Naive thymus-derived CD8-positive, alpha-beta T cell (primary cell): ENCODE data around the gene LCN2. TPM values are rescaled to one million over a fixed set of nuclear protein-coding genes. Genes with fewer than 3 reads are reported as not detected.
"Not testable (repeated sequence)": the region's sequence is repeated elsewhere in the genome, so short reads cannot be mapped to it uniquely, and the experiment has no call there.

Source experiments
- ATAC-seq, 2 donors: fragments of 150-1000 bp; cut with Tn5 transposase in 1 of 2; sonication (Bioruptor Pico), chemical (Tn5 transposase) in 1 of 2; 1 replicate in 1 of 2; 2 replicates in 1 of 2; pipeline ENCODE4 v1.10.0; 2021; ENCODE audit warnings: mild to moderate bottlenecking in 2 of 2, moderate library complexity in 2 of 2
- POLR2A ChIA-PET: fragments of 350-600 bp; sonication (Branson Sonifier 250); formaldehyde crosslinking; loops from one replicate; lab custom pipeline; 2021; ENCODE audit warnings: antibody characterized with exemption; lab: Charles Lee
- DNase-seq, 10 donors: peaks; one replicate each; pipeline versions ENCODE4 v3.0.0 to v3.0.0-alpha.2; 2020 to 2022
- H3K27ac Mint-ChIP-seq, 10 donors: one replicate each; pipeline ENCODE4 v1.8.0; 2020 to 2022; ENCODE audit warnings: mild to moderate bottlenecking in 10 of 10, mixed read lengths in 10 of 10, moderate library complexity in 4 of 10, inconsistent platforms in 1 of 10
- H3K27me3 Mint-ChIP-seq, 5 donors: one replicate each; pipeline ENCODE4 v1.8.0; 2021 to 2022; ENCODE audit warnings: mixed read lengths in 5 of 5
- H3K36me3 Mint-ChIP-seq, 3 donors: one replicate each; pipeline ENCODE4 v1.8.0; 2020 to 2022; ENCODE audit warnings: mixed read lengths in 3 of 3, mild to moderate bottlenecking in 2 of 3, inconsistent platforms in 1 of 3
- H3K4me1 Mint-ChIP-seq, 4 donors: one replicate each; pipeline ENCODE4 v1.8.0; 2021 to 2022; ENCODE audit warnings: mixed read lengths in 4 of 4
- H3K4me3 Mint-ChIP-seq, 10 donors: one replicate each; pipeline ENCODE4 v1.8.0; 2020 to 2022; ENCODE audit warnings: mild to moderate bottlenecking in 10 of 10, mixed read lengths in 10 of 10, moderate library complexity in 6 of 10, inconsistent platforms in 1 of 10
- H3K9me3 Mint-ChIP-seq, 9 donors: one replicate each; pipeline ENCODE4 v1.8.0; 2020 to 2022; ENCODE audit warnings: mixed read lengths in 9 of 9, mild to moderate bottlenecking in 3 of 9, inconsistent platforms in 1 of 9, moderate library complexity in 1 of 9
- polyA plus RNA-seq, 3 donors: library from polyadenylated mRNA; unstranded; fragments of 300-500 nt; fragmentation: Illumina TruSeq; gene quantifications; one replicate each; pipeline ENCODE4 v1.2.3, GENCODE V29; 2021
- total RNA-seq, 8 experiments: library from RNA in 2 of 8; stranded (reverse) in 2 of 8; gene quantifications; one replicate each; pipeline ENCODE4 v1.2.3 and lab custom pipeline; 2021 to 2026

LCN2 gene
- total and polyA plus RNA-seq, 5 experiments from 2014 or later = not detected

DNA sequence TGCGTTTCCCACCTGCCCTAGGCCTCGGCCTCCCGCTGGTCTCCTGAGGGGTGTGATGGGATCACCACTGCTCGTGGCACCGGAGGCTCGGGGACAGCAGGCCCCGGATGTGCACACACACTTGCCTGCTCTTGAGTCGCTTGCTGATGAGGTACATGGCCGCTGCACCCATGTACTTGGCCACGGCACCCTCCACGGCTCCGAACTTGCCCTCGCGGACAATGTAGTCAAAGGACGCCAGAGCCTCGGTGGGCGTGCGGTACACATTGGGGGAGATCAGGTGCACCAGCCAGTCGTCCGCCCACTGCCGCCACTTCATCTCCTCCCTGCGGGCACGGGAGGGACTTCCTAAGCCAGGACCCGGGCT, 26.5 kb upstream of the LCN2 start:
- Mint-ChIP-seq H3K27ac (no peak overlapping the region), H3K4me1 (peaks cover 9 to 30% (median 26%) of the 10 kb centered on the region in 4 donors), H3K9me3 (no peaks in the 10 kb centered on the region), H3K4me3 (no peak overlapping the region), H3K27me3 (no peaks in the 10 kb centered on the region), H3K36me3 (peaks cover 0 to 34% (median 2%) of the 10 kb centered on the region in 3 donors)
- ATAC-seq (no peak), DNase-seq (peak in 1 of 10 donors; percentile 53)
- POLR2A ChIA-PET = no interaction called here

DNA sequence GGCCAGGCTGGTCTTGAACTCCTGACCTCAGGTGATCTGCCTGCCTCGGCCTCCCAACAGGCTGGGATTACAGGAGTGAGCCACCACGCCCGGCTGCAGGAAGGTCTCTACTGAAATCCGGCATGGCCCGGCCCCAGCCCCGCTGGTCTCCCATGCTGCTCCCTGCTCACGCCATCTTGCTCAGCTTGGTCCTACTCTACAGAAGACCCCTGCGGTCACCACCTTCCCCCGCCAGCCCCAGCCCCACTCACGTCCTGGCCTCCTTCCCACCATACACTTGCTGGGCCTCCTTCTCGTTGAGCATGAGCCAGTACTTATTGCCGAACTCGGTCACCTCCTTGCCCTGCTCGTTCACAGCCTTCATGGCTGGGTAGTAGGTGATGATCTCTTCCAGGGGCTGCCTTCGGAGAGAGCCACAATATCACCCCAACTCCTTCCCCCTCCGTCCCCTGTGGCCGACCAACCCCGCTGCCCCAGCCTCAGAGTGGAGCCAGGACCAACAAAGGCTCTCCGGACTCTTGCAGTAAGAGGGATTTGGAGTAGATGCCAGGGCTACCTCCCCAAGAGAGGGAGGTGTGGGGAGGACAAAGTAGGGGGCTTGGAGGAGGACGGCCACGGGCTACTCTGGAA, 25.7 kb upstream of the LCN2 start:
- Mint-ChIP-seq H3K27ac (peak overlapping the region in 1 of 10 donors; percentile 18), H3K9me3 (no peaks in the 10 kb centered on the region), H3K4me1 (peaks cover 12 to 31% (median 23%) of the 10 kb centered on the region in 4 donors), H3K36me3 (peaks cover 0 to 34% (median 2%) of the 10 kb centered on the region in 3 donors), H3K4me3 (no peak overlapping the region), H3K27me3 (no peaks in the 10 kb centered on the region)
- ATAC-seq = no peak
- peak in 1 of 10 donors; percentile 30 for DNase-seq
- POLR2A ChIA-PET = no interaction called here

DNA sequence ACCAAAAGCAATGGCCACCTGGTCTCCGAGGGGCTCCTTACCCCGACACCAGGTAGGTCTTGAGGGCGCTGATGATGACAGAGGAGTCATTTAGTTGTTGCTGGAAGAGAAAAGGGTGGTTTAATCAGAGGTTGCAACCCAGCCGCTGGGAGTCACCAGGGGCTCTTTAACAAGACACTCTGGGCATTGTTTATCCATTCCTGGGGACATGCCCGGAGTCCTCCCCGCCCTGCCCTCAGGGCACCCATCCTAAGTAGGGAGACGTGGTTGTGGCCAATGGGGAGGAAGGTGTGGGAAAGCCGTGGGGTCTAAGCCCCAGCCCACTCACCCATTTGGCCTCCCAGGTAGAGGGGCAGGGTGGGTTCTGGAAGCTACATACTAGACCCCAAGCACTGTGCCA, 24.8 kb upstream of the LCN2 start:
- peak overlapping the region in 5 of 10 donors; percentile 38 to 91 (median 48) for H3K4me3 Mint-ChIP-seq
- no peaks in the 10 kb centered on the region for H3K9me3 Mint-ChIP-seq
- peak overlapping the region in 5 of 10 donors; percentile 41 to 85 (median 60) for H3K27ac Mint-ChIP-seq
- no peak for ATAC-seq
- POLR2A ChIA-PET = no interaction called here
- H3K27me3 Mint-ChIP-seq = no peaks in the 10 kb centered on the region
- DNase-seq = no peak
- H3K4me1 Mint-ChIP-seq = peaks cover 19 to 37% (median 29%) of the 10 kb centered on the region in 4 donors
- H3K36me3 Mint-ChIP-seq = peaks cover 0 to 34% (median 2%) of the 10 kb centered on the region in 3 donors

DNA sequence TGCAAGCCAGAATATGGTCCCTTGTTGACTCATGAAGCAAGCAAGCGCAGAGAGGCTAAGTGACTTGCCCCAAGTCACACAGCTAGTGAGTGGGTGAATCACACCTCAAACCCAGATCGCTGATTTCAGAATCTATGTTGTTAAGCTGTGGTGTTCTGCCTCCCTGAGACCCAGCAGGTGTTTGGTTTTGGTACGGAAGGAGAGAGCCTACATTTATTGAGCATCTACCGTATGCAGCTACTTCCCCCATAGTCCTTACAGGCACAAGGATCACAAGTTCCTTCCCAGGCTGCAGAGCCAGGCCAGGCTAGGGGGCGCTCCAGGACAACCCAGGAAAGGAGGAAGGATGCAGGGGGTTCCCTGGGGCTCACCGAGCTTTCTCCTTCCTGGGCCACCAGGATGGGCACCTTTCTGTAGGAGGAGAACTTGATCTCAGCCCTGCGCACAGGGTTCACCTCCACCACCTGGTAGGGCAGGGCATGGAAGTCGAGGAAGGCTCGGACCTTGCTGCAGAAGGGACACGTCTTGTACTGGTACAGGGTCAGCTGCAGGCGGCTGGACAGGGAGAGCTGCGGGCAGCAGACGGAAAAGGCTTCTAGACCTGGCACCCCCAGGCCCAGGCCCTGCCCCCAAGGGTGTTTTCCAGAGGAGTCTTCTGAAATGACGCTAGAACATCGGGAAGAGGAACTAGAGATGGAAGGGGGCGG, 24.2 kb upstream of the LCN2 start:
- Mint-ChIP-seq H3K9me3 (no peaks in the 10 kb centered on the region), H3K36me3 (peaks cover 0 to 34% (median 2%) of the 10 kb centered on the region in 3 donors), H3K27me3 (no peaks in the 10 kb centered on the region), H3K4me1 (peaks cover 20 to 43% (median 33%) of the 10 kb centered on the region in 4 donors), H3K27ac (peak overlapping the region; percentile 29 to 85 (median 54)), H3K4me3 (peak overlapping the region; percentile 42 to 99 (median 64))
- POLR2A ChIA-PET = interaction anchor here (1.5 kb wide), 1 partner anchor 35 kb away, joined by 5 read pairs; no protein-coding TSS in a partner anchor
- DNase-seq (peak in 2 of 10 donors; percentile 18 to 34), ATAC-seq (no peak)

DNA sequence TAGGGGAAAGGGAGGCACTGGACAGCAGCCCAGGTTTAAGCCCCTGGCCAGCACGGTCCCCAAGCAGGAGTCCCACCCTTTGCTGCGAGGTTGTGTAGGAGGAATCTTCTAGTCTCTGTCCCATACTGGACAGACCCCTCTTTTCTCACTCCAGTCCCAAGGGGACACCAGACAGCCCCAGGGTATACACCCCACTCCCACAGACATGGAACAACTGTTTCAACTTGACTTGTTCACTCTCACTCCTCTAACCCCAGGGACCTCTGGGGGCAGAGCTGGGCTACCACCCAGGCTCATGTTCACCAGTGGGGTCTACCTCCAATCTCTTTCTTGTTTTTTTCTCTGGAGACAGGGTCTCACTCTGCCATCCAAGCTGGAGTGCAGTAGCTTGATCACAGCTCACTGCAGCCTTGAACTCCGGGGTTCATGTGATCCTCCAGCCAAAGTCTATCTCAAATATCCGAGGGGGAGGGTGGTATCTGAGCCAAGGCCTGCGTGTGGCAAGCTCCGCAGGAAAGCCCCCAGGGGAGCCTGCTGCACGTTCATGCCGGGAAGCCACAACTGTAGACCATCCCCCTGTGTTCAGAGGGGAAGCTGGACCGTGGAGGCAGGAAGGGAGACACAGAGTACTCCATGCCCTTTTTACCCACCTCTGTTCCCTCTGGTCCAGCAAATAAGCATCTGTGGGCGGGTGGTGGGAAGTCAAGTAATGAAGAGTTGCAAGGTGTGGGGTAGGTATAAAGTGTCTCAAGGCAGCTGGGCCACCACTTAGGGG, 23.5 kb upstream of the LCN2 start:
- H3K27ac Mint-ChIP-seq = peak overlapping the region; percentile 47 to 82 (median 74)
- no peaks in the 10 kb centered on the region for H3K9me3 Mint-ChIP-seq
- peaks cover 0 to 34% (median 2%) of the 10 kb centered on the region in 3 donors for H3K36me3 Mint-ChIP-seq
- no peak for ATAC-seq
- POLR2A ChIA-PET = interaction anchor here (1.5 kb wide), 1 partner anchor 34 kb away, joined by 5 read pairs; no protein-coding TSS in a partner anchor
- H3K4me1 Mint-ChIP-seq = peaks cover 20 to 46% (median 34%) of the 10 kb centered on the region in 4 donors
- no peak for DNase-seq
- no peaks in the 10 kb centered on the region for H3K27me3 Mint-ChIP-seq
- H3K4me3 Mint-ChIP-seq = peak overlapping the region; percentile 77 to 99 (median 84)

DNA sequence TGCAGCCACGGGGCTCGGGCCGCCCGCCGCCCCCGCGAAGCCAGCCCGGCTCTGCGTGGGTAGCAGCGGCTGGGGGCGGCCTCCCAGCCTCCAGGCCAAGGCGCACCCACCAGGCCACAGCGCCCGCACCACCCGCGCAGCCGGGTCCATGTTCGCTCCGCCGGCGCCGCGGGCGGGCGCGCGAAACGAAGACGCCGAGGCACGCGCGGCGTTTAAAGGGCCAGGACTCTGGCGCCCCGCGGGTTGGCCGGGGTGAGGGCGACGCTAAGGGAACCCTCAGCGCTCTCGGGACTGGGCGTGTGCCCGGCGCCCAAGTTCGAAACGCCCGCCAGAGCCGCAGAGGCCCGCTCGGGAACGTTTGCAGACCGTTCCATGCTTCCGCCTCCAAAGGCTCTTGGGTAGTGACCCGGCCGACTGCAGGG, 21.7 kb upstream of the LCN2 start, which contains the start of gene PTGES2:
Gene PTGES2, minus strand, starts transcription at position 162 of the 422 bp plus-strand sequence. Its CDS starts 12 bp downstream, at position 150.
- peak within 1 kb of the TSS; percentile 92 to 99 (median 98) for H3K4me3 Mint-ChIP-seq
- DNase-seq (peak; percentile 72 to 89 (median 82)), ATAC-seq (peak; percentile 72 to 75)
- POLR2A ChIA-PET = interaction anchor here (1.1 to 2.4 kb wide), 4 partner anchors 32 to 212 kb away, joined by 3 to 14 read pairs (median 4); partner anchors contain the start of genes BBLN and SWI5
- peaks cover 20 to 46% (median 34%) of the 10 kb centered on the region in 4 donors for H3K4me1 Mint-ChIP-seq
- H3K36me3 Mint-ChIP-seq = peaks cover 0 to 21% (median 2%) of the 10 kb centered on the region in 3 donors
- no peaks in the 10 kb centered on the region for H3K27me3 Mint-ChIP-seq
- H3K27ac Mint-ChIP-seq = peak within 1 kb of the TSS; percentile 98 to 100 (median 99)
- no peaks in the 10 kb centered on the region for H3K9me3 Mint-ChIP-seq

DNA sequence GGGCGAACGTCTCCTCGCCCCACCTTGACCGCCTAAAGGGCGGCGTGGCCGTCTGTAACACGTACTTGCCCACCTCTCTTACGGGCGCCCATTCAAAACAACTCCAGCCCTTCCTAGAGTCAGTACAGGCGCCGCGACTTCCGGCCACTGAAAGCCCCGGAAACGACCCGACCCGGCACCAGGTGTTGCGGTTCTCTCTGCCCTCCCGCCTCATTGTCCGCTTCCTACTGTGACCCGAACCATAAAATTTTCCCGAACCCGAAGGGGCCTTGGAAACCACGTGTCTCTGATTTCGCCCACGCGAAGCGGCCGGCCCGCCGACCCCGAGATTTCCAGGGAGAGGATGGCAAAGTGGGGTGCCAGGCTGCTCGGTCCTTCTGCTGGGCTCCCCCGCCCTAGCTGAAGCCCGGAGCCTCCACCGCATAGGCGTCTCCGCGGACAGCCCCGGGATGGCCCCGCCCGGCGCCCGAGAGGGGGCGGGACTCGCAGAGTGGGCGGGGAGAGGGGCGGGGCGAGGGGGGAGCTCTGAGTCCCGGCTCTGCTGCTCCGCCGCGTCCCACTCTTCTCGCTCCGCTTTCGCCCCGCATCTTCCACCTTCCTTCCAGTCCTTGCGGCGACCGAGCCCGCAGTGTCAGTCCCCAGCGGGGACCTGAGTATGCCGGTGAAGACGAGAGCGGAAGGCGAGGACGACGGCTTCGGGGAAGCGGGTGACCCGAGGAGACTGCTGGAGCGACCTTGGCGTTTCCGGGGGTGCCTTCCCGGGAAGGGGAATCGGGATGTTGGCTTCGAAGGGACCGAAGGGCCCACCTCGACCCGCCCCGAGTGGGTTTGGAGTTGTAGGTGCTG, 21.0 kb upstream of the LCN2 start:
- DNase-seq = peak; percentile 75 to 98 (median 88)
- Mint-ChIP-seq H3K27me3 (peaks cover 0 to 3% (median 0%) of the 10 kb centered on the region in 5 donors), H3K9me3 (no peaks in the 10 kb centered on the region), H3K4me3 (peak overlapping the region; percentile 92 to 99 (median 98)), H3K4me1 (peaks cover 20 to 46% (median 34%) of the 10 kb centered on the region in 4 donors), H3K36me3 (peaks cover 0 to 15% (median 2%) of the 10 kb centered on the region in 3 donors), H3K27ac (peak overlapping the region; percentile 98 to 100 (median 99))
- POLR2A ChIA-PET = interaction anchor here (0.5 to 2.4 kb wide), 13 partner anchors 11 to 404 kb away, joined by 3 to 14 read pairs (median 4); partner anchors contain the start of genes BBLN, NAIF1, SLC25A25 and SWI5
- peak; percentile 76 to 85 for ATAC-seq

DNA sequence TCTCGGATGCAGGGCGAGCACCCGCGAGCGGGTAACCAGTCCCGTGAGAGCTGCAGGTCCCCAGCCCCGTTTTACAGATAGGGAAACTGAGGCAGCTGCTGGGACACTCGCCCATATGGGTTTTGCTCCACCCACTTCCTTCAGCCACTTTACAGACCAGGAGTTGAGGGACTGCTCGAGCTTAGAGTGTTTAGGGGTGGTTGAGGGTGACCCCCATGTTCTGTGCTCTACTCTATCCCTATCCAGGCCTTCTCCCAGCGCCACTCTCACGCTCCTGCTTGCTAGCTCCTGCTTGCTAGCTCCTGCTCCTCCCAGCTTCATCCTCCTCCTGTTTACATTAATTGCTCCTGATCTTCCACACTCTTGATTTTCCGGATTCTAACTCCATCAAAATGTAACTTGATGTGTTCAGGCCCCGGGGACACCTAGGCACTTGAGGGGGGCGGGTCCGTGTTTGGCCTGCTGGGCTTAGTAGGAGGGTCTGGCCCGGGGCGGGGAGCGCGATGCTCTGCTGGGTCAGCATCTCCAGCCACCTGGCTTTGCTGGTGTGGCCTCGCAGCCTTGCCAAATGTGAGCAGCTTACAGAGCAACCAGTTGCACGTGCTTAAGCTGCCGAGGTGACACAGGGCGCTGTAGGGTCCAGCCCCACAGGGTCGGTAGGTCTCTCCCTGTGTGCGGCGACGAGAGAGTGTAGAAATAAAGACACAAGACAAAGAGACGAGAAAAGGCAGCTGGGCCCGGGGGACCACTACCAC, 20.2 kb upstream of the LCN2 start:
- Mint-ChIP-seq H3K27ac (peak overlapping the region; percentile 81 to 100 (median 98)), H3K9me3 (no peaks in the 10 kb centered on the region), H3K4me3 (peak overlapping the region; percentile 92 to 99 (median 98)), H3K27me3 (peaks cover 0 to 6% (median 0%) of the 10 kb centered on the region in 5 donors), H3K4me1 (peaks cover 20 to 46% (median 34%) of the 10 kb centered on the region in 4 donors), H3K36me3 (peaks cover 0 to 7% (median 2%) of the 10 kb centered on the region in 3 donors)
- POLR2A ChIA-PET = interaction anchor here (0.5 to 2.4 kb wide), 14 partner anchors 11 to 403 kb away, joined by 3 to 14 read pairs (median 4); partner anchors contain the start of genes BBLN, NAIF1, SLC25A25 and SWI5
- no peak for ATAC-seq
- no peak for DNase-seq

DNA sequence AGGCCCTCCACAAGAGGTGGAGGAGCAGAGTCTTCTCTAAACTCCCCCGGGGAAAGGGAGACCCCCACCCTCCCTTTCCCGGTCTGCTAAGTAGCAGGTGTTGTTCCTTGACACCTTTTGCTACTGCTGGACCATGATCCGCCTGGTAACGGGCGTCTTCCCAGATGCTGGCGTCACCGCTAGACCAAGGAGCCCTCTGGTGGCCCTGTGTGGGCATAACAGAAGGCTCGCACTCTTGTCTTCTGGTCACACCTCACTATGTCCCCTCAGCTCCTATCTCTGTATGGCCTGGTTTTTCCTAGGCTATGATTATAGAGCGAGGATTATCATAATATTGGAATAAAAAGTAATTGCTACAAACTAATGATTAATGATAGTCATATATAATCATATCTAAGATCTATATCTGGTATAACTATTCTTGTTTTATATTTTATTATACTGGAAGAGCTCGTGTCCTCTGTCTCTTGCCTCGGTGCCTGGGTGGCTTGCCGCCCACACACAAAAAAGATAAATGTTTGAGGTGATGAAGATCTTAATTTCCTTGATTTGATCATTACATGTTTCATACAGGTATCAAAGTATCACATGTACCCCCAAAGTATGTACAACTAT, 19.2 kb upstream of the LCN2 start:
- H3K27me3 Mint-ChIP-seq, H3K9me3 Mint-ChIP-seq, POLR2A ChIA-PET, ATAC-seq, H3K36me3 Mint-ChIP-seq: not testable (repeated sequence)
- H3K4me1 Mint-ChIP-seq = peaks cover 18 to 39% (median 30%) of the 10 kb centered on the region in 4 donors
- peak overlapping the region; percentile 38 to 99 (median 88) for H3K4me3 Mint-ChIP-seq
- H3K27ac Mint-ChIP-seq = peak overlapping the region in 8 of 10 donors; percentile 29 to 99 (median 72)
- DNase-seq = peak in 9 of 10 donors; percentile 20 to 51 (median 35)

DNA sequence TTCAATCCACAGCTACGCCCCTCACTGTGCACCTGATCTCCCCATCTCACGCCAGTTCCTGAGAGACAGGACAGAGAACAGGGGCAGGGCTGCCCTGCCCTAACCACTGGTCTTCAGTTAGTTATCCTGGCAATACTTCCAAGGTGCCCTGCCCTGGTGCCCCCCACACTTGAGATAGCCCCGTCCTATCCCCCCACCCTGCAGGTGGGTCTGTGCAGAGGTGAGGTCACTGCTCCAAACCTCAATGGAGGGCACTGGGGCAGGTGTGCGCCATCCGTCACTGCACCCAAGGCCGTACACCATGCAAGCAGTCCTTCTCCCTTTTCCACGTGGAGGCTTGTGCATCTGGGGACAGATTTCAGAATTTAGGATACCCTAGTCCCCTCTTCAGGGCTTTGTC, 18.6 kb upstream of the LCN2 start:
- POLR2A ChIA-PET, H3K9me3 Mint-ChIP-seq, H3K4me3 Mint-ChIP-seq, H3K36me3 Mint-ChIP-seq, ATAC-seq, H3K27me3 Mint-ChIP-seq, H3K27ac Mint-ChIP-seq: not testable (repeated sequence)
- peak in 1 of 10 donors; percentile 43 for DNase-seq
- H3K4me1 Mint-ChIP-seq = peaks cover 15 to 34% (median 25%) of the 10 kb centered on the region in 4 donors
